Activated CD4-positive, alpha-beta memory T cell treated with anti-CD3 and anti-CD28 coated beads, Interleukin-2, amount 10 ng/mL, durations not matched to agents 7 days and 5 days (primary cell): ENCODE results near the gene DUSP5. TPM values are rescaled to one million over a fixed set of nuclear protein-coding genes. Genes with fewer than 3 reads are reported as not detected.

ENCODE experiments used
- CTCF ChIA-PET: fragments of 350-600 bp; sonication (Branson Sonifier 250); formaldehyde crosslinking; loops from one replicate; lab custom pipeline; 2021; ENCODE audit warnings: antibody characterized with exemption, inconsistent platforms; lab: Charles Lee
- POLR2A ChIA-PET: fragments of 350-600 bp; sonication (Branson Sonifier 250); formaldehyde crosslinking; loops from one replicate; lab custom pipeline; 2021; ENCODE audit warnings: antibody characterized with exemption; lab: Charles Lee
- DNase-seq: peaks from one replicate; pipeline ENCODE4 v3.0.0-alpha.2; 2020
- H3K27ac Mint-ChIP-seq: one replicate; pipeline ENCODE4 v1.8.0; 2021; ENCODE audit warnings: mild to moderate bottlenecking, mixed read lengths
- H3K27me3 Mint-ChIP-seq: one replicate; pipeline ENCODE4 v1.8.0; 2021; ENCODE audit warnings: mixed read lengths
- H3K36me3 Mint-ChIP-seq: one replicate; pipeline ENCODE4 v1.8.0; 2021; ENCODE audit warnings: low read depth, mixed read lengths
- H3K4me1 Mint-ChIP-seq: one replicate; pipeline ENCODE4 v1.8.0; 2021; ENCODE audit warnings: mixed read lengths
- H3K4me3 Mint-ChIP-seq: one replicate; pipeline ENCODE4 v1.8.0; 2021; ENCODE audit warnings: mild to moderate bottlenecking, mixed read lengths
- H3K9me3 Mint-ChIP-seq: one replicate; pipeline ENCODE4 v1.8.0; 2021; ENCODE audit warnings: mixed read lengths
- total RNA-seq, 2 experiments: library from RNA; stranded (reverse); gene quantifications; one replicate each; pipeline ENCODE4 v1.2.3, GENCODE V29; 2021

DUSP5 gene
- total RNA-seq, 2 experiments from 2014 or later, result 143 TPM

DNA sequence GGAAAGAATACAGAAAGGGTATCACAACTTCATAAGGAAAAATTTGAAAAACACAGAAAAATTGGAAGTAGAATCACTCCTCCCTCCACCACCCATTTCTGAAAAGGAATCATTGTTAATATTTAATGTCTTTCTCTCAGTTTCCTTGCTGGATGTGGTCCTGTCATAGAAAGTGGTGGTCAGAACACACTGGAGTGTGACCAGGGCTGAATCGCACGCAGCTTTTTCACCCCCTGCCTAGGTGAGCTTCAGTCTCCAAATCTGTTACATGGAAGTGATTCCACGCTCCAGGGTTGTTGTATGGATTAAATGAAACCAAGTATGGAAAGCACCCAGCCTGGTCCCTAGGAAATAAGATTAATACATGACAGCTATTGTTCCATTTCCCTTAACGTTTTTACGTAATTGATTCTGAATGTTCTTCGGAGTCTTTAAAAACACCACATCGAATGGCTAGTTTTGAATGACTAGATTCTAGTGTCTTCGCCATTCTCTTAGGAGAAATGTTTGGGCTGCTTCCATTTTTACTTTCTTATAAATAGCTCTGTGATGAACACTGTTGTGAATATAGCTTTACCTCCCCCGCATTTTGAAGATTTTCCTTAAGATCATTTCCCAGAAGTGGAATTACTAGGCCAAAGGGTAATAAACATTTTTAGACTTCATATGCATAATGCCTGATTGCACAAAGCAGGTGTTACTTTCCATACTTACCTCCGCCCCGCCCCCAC lies 10.9 kb upstream of the DUSP5 start:
- Mint-ChIP-seq H3K4me3 (no peak overlapping the region), H3K9me3 (no peaks in the 10 kb centered on the region), H3K4me1 (peaks cover 18% of the 10 kb centered on the region), H3K27ac (no peak overlapping the region), H3K36me3 (peaks cover 8% of the 10 kb centered on the region), H3K27me3 (peaks cover 4% of the 10 kb centered on the region)
- ChIA-PET CTCF (no interaction called here), POLR2A (no interaction called here)
- no peak for DNase-seq

DNA sequence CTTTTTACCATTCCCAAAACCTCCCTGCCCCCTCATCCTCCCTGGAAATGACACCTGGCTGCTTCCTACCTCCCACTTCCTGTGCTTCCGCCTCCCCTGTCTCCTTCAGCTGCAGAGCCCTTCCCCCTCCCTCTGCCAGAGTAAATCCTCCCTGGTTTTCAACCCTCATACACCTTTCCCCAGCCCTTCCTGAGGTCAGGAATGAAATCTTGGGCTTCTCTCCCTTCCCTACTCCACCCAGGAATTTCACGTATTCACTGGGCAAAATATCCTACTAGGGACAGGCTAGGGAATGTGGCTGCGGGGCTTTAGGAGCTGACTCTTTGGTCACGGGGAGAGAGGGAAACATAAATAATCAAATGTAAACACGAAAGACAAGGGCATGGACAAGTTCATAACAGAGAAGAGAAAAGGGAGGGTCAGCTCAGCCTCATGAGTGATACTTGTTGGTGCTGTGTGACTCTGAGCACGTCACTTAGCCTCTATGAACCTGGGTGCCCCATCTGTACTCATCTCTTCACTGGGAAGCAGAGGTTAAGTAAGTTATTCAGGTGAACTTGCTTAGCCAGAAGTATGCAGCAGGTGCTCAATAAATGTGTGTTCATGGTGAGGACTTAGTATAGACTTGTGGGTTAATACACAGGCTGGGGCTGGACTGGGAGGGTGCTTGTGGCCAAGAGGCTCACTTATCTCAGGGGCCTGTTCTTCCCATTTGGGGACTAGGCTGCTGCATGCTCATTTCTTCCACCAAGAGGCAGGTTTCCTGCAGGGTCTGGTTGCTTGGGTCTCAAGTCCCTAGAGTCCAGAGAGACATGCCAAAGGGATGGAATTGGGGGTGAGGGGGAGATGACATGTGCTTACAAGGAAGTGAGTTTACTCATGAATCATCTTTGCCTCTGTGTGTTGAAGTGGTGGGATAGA lies 10.0 kb upstream of the DUSP5 start:
- H3K27me3 Mint-ChIP-seq, result peaks cover 2% of the 10 kb centered on the region
- no peak overlapping the region for H3K4me3 Mint-ChIP-seq
- H3K27ac Mint-ChIP-seq, result no peak overlapping the region
- no peak for DNase-seq
- peaks cover 25% of the 10 kb centered on the region for H3K4me1 Mint-ChIP-seq
- CTCF ChIA-PET, result no interaction called here
- no peaks in the 10 kb centered on the region for H3K9me3 Mint-ChIP-seq
- H3K36me3 Mint-ChIP-seq, result peaks cover 15% of the 10 kb centered on the region
- POLR2A ChIA-PET, result no interaction called here

DNA sequence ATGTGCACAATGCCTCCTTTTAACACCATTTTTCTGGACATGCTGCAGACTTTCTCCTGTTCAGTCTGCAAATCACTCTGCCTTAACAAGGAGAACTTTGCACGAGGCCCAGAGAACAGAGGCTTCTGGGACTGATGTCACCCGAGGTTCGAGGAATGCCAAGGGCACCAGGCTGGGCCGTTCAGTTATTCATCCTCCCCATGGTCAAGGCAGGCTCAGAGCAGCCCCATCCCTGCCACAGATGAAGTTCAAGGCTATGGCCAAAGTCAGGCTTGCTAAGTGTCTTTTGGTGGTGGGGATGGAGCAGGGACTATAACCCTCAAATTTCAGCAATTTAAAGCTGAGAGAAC lies 9.4 kb upstream of the DUSP5 start:
- H3K27me3 Mint-ChIP-seq, result peaks cover 2% of the 10 kb centered on the region
- H3K9me3 Mint-ChIP-seq, result no peaks in the 10 kb centered on the region
- ChIA-PET POLR2A (interaction anchor here (1.1 kb wide), 1 partner anchor 11 kb away, joined by 4 read pairs; no protein-coding TSS in a partner anchor), CTCF (no interaction called here)
- peaks cover 25% of the 10 kb centered on the region for H3K4me1 Mint-ChIP-seq
- H3K36me3 Mint-ChIP-seq, result peaks cover 15% of the 10 kb centered on the region
- no peak overlapping the region for H3K27ac Mint-ChIP-seq
- no peak for DNase-seq
- no peak overlapping the region for H3K4me3 Mint-ChIP-seq

DNA sequence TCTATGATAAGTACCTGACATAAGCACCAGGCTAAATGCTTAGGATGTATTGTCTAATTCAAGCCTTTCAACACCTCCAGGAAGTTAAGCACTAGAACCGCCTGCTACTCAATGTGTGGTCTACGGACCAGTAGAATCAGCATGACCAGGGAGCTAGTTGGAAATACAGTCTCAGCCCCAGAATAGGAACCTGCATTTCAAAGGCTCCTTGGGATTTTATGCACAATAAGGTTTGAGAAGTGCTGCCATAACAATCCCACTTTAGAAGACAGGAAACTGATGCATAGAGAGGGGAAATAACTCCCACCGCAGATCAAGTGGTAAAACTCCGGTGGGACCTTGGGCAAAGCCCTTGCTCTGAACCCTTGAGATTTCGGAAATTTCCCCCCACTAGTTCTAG lies 8.8 kb upstream of the DUSP5 start:
- Mint-ChIP-seq H3K4me3 (no peak overlapping the region), H3K27me3 (peaks cover 2% of the 10 kb centered on the region), H3K4me1 (peaks cover 25% of the 10 kb centered on the region), H3K9me3 (no peaks in the 10 kb centered on the region), H3K27ac (no peak overlapping the region), H3K36me3 (peaks cover 18% of the 10 kb centered on the region)
- DNase-seq, result no peak
- POLR2A ChIA-PET, result interaction anchor here (1.1 kb wide), 1 partner anchor 10 kb away, joined by 4 read pairs; no protein-coding TSS in a partner anchor
- CTCF ChIA-PET, result no interaction called here

DNA sequence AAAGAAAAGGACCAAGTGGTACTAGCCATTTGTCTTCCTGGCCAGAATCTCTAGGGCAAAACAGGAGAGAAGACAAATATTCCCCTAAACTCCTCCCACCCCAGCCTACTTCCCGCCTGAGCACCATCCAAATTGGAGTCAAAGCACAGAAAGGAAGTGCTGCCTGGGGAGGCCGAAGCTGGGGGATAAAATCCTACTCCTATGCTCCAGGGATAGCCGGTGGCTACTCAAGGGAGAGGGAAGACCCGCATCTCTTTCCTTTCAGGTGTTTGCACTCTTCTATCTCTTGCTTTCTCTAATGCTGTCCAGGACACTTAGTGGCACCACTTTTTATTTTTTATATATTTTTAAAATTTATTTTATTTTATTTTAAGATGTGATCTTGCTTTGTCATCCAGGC lies 7.1 kb upstream of the DUSP5 start:
- no peak for DNase-seq
- Mint-ChIP-seq H3K9me3 (no peaks in the 10 kb centered on the region), H3K27ac (no peak overlapping the region), H3K4me1 (peaks cover 37% of the 10 kb centered on the region), H3K4me3 (no peak overlapping the region), H3K27me3 (peaks cover 2% of the 10 kb centered on the region), H3K36me3 (peaks cover 26% of the 10 kb centered on the region)
- CTCF ChIA-PET, result no interaction called here
- POLR2A ChIA-PET, result no interaction called here

DNA sequence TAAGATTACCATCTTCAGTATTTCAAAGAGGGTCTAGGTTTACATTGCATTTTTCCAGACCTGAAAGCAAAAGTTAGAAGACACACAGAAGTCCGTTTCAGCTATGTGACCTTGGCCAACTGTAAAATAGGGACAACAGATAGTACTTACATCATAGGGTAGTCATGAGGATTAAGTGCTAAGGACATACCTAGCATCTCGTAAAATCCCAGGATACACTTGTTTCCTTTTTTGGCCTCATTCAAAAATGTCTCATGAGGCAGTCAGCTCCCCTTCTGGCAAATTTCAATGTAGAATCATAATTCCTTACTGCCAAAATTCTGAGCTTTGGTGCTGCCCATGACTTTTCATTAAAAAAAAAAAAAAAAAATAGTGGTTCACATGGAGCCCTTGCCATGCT lies 6.4 kb upstream of the DUSP5 start:
- Mint-ChIP-seq H3K4me3 (no peak overlapping the region), H3K36me3 (peaks cover 33% of the 10 kb centered on the region), H3K27ac (no peak overlapping the region), H3K27me3 (peaks cover 2% of the 10 kb centered on the region), H3K4me1 (peaks cover 44% of the 10 kb centered on the region), H3K9me3 (no peaks in the 10 kb centered on the region)
- DNase-seq, result no peak
- POLR2A ChIA-PET, result interaction anchor here (1.8 kb wide), 1 partner anchor 77 kb away, joined by 4 read pairs; no protein-coding TSS in a partner anchor
- CTCF ChIA-PET, result interaction anchor here (0.7 to 1.0 kb wide), 2 partner anchors 137 to 186 kb away, joined by 3 read pairs; partner anchors contain the start of gene SMNDC1

DNA sequence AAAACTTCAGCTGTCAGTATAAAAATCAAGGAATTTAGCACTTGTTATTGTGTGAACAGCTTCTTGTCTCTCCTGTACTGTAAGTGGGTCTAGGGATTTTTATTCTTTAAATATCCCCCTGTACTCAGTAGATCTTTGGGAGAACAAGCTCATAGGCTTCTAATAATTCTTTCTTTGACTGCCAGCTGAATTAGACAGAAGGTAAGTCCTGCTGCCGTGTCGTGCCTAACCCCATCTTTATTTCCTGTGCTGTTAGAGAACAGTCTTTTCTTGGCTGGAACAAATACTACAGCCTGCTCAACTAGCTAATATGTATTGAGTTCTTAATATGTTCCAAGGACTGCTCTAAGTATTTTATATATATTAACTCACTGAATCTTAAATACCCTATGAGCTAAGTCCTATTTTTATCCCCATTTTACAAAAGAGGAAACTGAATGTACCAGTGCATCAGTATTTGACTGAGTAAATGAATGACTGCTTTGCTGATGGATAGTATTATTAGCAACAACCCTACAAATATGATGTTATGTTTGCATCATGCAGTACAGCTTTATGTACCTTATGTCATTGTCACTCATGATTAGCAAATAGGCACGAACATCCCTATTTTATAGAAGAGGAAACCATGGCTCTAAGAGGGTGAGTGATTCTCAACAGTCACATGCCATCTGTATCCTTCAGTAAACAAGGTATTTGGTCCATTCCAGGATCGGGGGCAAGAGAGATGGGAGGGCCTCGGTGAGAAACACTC lies 5.5 kb upstream of the DUSP5 start:
- H3K4me3 Mint-ChIP-seq, result no peak overlapping the region
- H3K4me1 Mint-ChIP-seq, result peaks cover 45% of the 10 kb centered on the region
- DNase-seq, result no peak
- no peak overlapping the region for H3K27ac Mint-ChIP-seq
- no peaks in the 10 kb centered on the region for H3K9me3 Mint-ChIP-seq
- ChIA-PET POLR2A (interaction anchor here (1.8 kb wide), 1 partner anchor 78 kb away, joined by 4 read pairs; no protein-coding TSS in a partner anchor), CTCF (interaction anchor here (1.0 to 2.1 kb wide), 2 partner anchors 9 to 187 kb away, joined by 3 to 6 read pairs; partner anchors contain the start of gene SMNDC1)
- H3K27me3 Mint-ChIP-seq, result peaks cover 2% of the 10 kb centered on the region
- peaks cover 41% of the 10 kb centered on the region for H3K36me3 Mint-ChIP-seq

DNA sequence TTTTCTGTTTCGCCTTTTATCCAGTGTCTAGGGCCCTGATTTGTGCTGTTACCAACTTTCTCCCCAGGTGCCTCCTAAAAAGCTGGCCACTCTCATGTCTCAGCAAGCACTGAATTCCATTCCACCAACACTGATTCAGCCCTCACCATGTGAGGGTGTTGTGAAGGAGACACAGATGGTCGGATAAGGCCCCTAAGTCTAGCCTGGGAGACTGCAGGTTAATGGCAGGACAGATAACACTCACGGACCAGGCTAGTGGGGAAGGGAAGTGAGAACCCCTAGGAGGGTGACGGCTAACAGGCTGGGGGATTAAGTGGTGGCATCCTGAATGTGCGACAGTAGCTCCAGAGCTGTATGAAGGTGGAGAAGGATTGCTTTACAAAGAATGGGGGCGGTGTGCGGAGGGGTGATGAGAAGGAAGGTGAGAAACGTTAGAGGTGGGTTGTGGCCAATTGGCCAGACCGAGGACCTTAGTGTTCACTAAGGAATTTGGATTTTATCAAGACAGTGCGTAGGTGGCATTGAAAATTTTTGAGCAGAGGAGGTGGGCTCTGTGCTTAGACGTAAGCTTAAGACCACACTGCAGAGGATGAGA lies 3.8 kb upstream of the DUSP5 start:
- ChIA-PET POLR2A (interaction anchor here (0.9 to 12.2 kb wide), 4 partner anchors 36 to 79 kb away, joined by 3 to 152 read pairs (median 4); no protein-coding TSS in a partner anchor), CTCF (interaction anchor here (1.9 kb wide), 1 partner anchor 140 kb away, joined by 6 read pairs; no protein-coding TSS in a partner anchor)
- Mint-ChIP-seq H3K27me3 (no peaks in the 10 kb centered on the region), H3K4me3 (no peak overlapping the region), H3K27ac (no peak overlapping the region), H3K4me1 (peaks cover 36% of the 10 kb centered on the region), H3K36me3 (peaks cover 45% of the 10 kb centered on the region), H3K9me3 (no peaks in the 10 kb centered on the region)
- no peak for DNase-seq

DNA sequence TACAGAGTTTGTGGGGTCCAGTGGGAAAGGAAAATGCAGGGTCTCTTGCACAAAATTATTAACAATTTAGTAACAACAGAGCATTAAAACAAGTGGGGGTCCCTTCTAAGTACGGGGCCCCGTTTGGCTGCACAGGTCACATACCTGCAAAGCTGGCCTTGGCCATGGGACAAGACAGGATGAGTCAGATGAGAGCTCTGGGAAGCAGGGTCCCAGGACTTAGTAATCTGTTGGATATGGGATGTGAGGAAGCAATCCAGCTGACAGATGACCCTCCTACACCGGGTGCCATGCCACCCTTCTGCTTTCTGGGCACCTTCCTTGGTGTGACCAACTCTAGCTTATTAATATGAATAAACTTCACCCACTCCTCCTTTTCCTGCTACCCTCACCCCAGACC lies 3.2 kb upstream of the DUSP5 start:
- peaks cover 32% of the 10 kb centered on the region for H3K4me1 Mint-ChIP-seq
- no peaks in the 10 kb centered on the region for H3K27me3 Mint-ChIP-seq
- no peak overlapping the region for H3K4me3 Mint-ChIP-seq
- no peaks in the 10 kb centered on the region for H3K9me3 Mint-ChIP-seq
- CTCF ChIA-PET, result interaction anchor here (1.9 kb wide), 1 partner anchor 140 kb away, joined by 6 read pairs; no protein-coding TSS in a partner anchor
- DNase-seq, result no peak
- H3K36me3 Mint-ChIP-seq, result peaks cover 49% of the 10 kb centered on the region
- H3K27ac Mint-ChIP-seq, result no peak overlapping the region
- POLR2A ChIA-PET, result interaction anchor here (0.9 to 12.2 kb wide), 3 partner anchors 50 to 80 kb away, joined by 3 to 152 read pairs (median 3); no protein-coding TSS in a partner anchor

DNA sequence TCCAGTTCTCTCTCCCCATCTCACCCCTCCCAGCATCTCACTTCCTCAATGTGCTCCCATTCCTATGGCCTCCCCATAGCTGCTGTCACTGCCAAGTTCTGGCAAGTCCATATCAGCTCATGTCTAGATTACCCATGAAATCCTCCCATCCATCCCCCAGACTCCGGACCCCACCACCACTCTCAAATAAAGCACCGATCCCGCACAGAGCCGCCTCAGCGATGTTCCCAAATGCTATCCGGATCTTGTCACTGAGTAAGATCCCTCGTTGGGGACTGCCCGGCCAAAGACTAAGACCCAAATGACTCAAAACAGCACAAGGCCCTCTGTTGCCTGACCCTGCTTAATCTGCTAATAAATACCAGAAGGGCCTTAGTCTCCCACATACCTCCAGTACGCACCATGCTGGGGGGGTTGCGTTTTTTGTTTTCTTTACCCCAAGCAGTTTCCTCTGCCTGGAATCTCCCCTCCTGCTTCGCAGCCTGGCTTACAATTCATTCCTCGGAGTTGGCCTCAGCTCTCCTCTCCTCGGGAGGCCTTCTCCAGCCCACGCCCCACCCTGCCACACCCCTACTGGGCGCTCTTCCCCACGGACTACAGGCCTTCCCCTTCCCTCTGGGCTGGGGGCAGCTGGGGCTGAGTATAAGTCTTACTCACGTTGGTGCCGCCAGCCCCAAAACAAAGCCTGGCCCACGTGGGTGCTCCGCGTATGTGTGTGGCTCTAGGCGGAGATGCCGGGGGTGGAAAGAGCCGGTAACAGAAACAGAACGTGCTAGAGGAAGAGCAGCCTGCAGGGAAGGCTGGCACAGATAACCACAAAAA lies 1.8 kb upstream of the DUSP5 start:
- ChIA-PET POLR2A (interaction anchor here (0.6 to 15.1 kb wide), 15 partner anchors 35 to 203 kb away, joined by 3 to 431 read pairs (median 4); partner anchors contain the start of gene SMC3), CTCF (interaction anchor here (1.2 to 9.1 kb wide), 3 partner anchors 141 to 191 kb away, joined by 6 to 132 read pairs (median 7); no protein-coding TSS in a partner anchor)
- H3K36me3 Mint-ChIP-seq, result peaks cover 57% of the 10 kb centered on the region
- H3K4me3 Mint-ChIP-seq, result peak overlapping the region; percentile 84
- peak overlapping the region; percentile 87 for H3K27ac Mint-ChIP-seq
- H3K27me3 Mint-ChIP-seq, result no peaks in the 10 kb centered on the region
- peaks cover 42% of the 10 kb centered on the region for H3K4me1 Mint-ChIP-seq
- no peaks in the 10 kb centered on the region for H3K9me3 Mint-ChIP-seq
- peak; percentile 71 for DNase-seq
